GM18519 (cell line): ENCODE results near the gene SLC6A6.
"Not testable (repeated sequence)": the region's sequence is repeated elsewhere in the genome, so short reads cannot be mapped to it uniquely, and the experiment has no call there.

Experiments used
- ATAC-seq: cut with Tn5 transposase; IDR thresholded peaks from one replicate; pipeline ENCODE4 v1.9.1; 2021; ENCODE audit warnings: mild to moderate bottlenecking, moderate library complexity; ENCODE audit not compliant: unreplicated experiment, low FRiP score

SLC6A6 gene

DNA sequence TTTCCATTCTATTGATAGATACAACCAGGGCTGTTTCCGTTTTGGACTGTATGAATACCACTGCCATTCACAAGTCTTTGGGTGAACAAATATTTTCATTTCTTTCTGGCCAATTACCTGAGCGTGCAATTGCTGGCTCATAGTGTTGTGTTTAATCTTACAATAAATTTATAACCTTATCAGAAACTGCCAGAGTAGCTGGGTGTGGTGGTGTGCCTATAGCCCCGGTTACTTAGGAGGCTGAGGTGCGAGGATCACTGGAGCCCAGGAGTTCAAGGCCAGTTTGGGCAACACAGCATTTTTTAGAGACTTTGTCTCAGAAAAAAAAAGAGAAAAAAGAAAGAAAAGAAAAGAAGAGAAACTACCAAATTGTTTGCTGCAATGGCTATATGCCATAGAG is 5.4 kb upstream of the SLC6A6 start:
- ATAC-seq = no peak

DNA sequence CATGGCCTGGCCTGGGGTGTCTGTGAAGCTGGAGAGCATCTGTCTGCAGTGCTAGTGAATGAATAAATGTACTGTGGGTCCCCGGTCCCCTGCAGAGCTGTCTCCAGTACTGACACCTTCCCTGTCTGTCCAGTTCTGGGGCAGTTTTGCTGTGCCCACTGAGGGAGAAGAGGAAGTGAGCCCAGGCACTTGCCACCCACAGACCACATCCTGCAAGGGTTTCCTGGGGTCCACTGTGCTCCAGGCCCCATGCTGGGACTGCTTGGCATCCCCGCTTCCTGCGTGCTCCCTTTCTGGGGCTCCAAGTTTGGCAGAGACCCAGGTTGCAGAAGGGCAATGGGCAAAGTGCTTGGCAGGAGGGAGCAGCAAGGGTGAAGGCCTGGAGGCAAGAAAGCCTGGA is 4.9 kb upstream of the SLC6A6 start:
- no peak for ATAC-seq

DNA sequence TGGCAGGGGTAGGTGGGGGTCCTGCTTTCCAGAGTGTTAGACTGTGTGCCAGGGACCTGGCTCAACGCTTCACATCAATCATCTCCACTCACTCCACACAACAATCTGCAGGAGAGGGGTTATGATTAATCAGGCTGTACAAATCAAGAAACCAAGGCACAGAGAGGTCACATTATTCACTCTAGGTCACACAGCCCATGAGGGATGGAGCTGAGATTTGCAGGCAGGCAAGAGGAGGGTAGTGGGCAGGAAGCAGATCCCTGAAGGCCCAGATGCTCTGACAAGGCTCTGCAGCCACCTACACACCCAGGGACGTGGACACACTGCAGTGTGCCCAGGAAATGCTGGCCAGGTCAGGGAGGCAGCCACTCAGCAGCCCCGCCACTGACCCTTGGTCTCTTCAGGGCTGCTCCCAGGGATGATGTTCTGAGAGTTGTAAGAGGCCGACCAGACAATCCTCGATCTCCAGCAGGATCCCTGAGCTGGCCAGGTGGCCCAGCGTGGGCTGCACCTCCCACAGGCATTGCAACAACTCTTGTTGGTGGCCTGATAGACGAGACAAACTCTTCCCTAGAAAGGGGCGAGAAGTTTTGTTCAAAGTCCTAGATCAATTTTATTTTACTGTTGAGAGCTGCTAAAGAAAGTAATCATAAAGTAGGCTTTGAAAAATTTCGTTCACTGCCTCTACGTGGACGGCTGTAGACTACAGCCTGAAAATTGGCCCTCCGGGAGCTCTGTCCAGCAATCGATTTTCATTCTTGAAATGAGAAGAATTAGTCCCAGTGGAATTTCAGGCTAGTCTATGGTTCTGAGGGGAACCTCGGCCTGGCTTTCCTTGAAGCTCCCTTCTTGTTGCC is 4.2 kb upstream of the SLC6A6 start:
- ATAC-seq = no peak

DNA sequence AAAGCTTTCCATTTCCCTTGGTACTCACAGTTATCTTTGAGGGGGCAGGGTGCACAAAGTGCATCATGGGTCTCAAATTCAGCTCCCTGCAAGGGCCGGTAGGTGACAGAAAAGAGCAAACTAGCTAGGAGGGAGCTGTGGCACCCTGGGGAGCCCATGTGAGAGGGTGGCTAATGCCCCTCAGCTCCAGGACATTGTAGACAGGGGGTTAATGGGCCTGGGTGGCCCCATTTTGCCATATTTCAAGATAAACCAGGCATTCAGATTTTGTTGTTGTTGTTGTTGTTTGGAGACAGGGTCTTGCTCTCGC is 3.7 kb upstream of the SLC6A6 start:
- no peak for ATAC-seq

DNA sequence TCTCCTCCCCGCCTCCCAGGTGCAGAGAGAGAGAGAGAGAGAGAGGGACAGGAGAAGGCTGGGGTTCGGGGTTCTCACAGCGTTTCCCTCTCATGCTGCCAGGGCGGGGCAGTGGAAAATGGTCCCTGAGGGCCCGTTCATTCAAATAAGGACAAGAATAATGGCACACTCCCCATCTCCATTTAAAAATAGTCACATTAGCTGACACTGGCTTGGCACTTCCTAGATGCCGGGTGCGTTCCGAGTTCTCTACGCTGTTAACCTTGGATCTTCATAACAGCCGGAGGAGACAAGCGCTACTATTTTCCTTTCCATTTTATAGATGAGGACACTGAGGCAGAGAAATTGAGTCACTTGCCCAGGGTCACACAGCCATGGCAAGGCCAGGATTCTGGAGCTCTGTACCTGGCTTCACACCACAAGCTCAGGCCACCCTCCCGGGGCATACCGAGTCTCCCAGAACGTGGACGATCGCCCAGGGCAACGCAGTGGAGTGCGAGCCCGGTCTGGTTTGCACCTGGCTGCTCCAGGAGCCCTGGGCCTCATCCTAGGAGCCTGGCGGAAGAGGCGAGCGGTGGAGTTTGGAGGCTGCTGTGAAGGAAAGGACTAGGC is 608 bp upstream of the SLC6A6 start:
- no peak for ATAC-seq

DNA sequence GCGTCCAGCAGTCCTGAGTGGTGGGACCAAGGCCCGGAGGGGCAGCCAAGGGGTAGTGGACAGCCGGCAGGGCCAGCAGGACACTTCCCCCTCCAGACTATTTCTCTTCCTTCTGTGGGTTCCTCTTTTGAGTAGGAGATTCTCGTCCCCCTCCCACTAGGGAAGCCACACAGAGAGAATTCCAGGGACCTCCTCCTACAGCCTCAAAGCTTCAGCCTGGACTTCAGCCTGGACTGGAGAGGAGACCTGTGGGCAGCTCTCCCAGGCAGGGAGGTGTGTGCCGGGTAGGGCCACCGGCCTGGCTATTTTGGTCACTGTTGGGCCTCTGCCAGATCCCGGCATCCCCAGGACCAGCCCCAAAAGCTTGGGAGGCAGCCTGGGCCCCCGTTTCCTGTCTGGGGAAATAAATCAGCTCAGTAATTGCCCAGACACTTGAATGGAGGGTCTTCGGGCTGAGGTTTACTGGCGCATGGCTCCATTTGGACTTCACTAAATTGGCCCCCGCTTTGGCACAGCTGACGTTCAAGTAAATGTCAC is 1.3 kb downstream of the SLC6A6 start:
- no peak for ATAC-seq

DNA sequence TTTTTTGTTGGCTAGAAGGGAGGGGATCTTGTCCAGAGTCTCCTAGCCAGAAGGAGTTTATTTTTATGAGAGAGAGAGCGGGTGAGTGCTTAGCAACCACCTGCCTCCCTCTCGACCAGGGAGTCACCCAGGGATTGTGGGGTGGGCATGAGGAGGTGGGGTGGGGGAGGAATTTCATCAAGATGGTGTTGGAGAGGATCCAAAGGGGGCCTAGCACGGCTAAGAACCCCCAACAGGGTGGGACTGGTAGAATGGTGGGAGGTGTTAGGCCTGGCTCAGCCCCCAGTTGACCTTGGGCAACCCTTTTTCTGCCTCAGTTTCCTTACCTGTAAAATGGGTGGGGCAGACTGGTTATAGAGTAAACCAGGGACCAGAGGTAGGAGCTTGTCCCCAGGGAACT is 1.8 kb downstream of the SLC6A6 start:
- ATAC-seq = no peak

DNA sequence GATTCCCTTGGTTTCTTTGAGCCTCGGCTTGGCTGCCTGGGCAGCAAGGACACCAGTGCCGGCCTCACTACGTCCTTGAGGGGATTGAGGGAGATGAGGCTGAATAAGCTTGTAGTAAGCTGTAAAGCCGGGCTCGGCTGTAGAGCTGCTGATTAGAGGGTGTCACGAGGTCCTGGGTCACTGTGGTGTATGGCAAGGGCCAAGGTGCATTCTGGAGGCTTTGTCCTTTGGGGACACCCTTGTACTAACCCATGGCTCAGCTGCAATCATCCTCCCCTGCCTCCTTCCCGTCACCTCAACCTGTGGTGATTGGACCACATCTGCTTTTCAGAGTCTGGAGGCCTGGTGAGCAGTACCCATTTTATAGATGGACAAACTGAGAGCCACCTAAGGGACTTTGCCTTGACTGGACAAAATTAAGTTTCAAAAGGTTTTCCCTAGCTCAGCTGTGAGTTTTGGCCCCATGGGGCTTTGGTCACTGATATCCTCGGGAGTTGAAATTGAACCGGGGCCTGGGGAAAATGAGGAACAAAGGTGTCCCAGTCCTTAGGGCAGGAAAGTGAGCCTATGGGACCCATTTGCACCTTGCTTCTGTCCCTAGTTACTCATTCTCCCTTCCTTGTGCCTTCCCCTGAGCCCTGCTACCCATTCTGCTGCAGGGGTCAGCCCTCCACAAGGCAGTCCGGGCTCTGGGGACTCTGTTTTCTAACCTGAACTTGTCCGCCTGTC is 2.4 kb downstream of the SLC6A6 start:
- no peak for ATAC-seq

DNA sequence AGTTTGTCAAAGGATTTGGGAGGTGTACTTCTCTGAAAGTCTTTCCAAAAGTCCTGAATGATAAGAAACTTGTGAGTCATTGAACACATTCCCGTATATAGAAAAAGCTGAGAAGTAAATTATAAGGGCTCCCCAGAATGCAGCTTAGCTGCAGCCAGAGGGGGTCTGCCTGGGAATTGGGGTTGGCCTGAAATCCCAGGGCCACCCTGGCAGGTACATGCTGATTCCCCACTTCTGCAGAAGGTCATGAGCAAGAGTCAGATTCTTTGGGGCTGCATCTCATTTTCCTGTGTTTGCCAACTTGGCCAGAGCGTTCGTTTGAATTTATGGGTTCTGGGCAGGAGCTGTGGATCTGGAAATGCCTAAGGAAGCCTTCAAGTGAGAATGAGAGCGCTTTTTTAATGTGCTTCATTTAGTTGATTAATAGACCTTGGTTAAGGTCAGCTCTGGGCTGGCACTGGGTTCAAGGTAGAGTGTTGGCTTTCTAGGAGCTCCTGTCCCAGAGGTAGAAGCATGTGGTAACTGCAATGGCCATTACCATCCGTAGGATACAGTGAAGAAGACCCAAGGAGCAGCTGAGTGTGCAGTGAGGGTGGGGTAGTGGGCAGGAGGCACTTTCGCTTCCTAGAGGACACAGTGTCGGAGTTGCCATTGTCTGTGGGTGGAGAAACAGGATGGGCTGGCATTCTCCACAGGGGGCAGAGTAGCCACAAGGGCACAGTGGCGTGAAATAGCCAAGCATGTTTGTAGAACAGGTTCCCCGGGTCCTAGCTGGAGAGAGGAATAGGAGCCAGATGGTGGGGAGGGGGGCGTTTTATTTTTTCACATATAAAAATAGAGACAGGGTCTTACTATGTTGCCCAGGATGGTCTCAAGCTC is 3.2 kb downstream of the SLC6A6 start:
- ATAC-seq = no peak

DNA sequence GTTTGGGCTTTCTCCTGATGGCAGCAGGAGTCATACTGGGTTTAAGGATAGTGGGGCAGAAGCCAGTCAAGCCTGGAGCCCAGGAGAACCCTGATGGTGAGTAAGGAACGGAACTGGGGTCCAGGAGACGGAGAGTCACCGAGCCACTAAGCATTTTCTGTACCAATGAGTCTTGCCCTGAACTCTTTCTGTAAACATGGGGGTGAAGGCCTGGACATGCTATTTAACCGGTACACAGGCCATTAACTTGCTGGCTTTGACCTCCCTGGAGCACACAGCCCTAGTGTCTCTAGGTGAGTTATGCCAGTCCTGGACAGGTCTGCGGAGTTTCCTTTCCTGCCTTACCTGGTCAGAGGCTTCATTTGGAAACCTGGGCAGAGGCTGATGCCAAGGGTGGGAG is 3.9 kb downstream of the SLC6A6 start:
- ATAC-seq = no peak

DNA sequence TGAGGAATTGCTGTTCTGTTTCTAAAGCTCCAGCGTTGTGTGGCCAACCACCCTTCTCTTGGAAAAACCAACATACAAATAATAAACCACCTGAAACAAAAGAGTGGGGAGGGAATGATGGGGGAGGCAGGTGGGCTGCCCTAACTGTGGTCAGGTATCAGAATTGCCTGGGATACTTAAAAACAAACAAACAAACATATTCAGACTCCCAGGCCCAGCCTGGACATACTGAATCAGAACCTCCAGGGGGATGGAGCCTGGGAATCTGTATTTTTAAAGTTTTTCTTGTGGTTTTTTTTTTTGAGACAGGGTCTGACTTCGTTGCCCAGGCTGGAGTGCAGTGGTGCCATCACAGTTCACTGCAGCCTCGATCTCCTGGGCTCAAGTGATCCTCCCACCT is 4.4 kb downstream of the SLC6A6 start:
- ATAC-seq = no peak

DNA sequence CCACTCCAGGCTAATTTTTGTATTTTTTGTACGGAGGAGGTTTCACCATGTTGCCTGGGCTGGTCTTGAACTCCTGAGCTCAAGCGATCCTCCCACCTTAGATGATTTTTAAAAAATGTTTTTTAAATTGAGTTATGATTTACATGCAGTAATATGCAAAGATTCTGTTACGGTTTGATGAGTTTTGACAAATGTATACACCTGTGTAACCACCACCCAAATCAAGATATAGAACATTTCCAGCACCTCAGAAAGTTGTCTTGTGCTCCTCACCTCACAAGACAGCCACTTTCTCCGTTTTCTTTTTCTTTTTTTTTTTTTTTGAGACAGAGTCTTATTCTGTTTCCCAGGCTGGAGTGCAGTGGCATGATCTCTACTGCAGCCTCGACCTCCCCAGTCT is 4.8 kb downstream of the SLC6A6 start:
- no peak for ATAC-seq

DNA sequence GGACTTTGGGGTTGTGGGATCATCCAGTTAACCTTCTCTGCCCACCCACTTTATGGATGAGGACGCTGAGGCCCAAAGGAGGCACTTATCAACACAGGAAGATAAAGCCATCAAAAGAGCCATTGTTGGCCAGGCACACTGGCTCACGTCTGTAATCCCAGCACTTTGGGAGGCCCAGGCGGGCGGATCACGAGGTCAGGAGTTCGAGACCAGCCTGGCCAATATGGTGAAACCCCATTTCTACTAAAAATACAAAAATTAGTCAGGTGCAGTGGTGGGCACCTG is 7.3 kb downstream of the SLC6A6 start:
- not testable (repeated sequence) for ATAC-seq

DNA sequence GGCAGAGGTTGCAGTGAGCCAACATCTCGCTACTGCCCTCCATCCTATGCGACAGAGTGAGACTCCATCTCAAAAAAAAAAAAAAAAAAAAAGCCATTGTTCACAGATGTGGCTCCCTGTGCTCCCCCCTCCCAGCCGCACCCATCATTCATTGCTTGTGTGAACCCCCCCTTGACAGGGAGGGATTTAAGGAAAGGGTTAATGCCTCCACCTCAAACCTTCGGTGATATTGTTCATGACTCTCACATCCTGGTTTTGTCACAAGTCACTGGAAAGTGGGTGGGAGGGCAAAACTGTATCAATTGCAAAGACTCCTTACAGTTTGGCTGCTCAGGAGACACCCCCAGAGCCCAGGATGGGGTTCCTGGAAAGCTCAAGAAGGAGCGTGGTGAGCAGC is 7.7 kb downstream of the SLC6A6 start:
- ATAC-seq = no peak

DNA sequence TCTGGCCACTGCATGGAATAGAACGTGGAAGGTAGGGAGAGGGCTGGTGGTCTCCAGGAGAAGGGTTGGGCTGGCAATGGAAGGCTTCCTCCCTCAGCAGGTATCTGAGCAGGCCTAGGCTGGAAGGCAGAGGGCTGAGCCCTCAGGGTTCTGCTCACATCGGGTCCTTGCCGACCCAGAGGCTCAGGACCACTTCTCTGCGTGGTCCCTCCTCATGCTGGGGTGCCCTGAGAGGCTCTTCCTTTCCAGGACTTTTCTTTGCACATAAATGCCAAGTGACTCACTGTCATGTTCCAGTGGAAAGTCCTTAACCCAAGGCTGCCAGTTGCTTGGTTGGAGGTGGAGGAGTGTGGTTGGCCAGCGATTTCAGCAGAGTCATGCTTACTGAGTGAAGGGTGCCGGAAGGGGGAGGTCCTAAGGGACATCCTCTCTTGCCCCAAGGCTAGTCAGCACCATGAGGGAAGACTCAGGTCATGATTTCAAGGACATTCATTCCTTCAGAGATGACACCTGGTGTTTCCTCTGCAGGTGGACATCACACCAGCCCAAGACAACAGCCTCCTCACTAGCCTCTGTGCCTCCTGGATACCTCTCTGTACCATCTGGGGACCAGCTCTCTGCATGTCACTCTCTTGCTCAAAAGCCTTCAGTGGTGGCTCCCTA is 8.2 kb downstream of the SLC6A6 start:
- no peak for ATAC-seq

DNA sequence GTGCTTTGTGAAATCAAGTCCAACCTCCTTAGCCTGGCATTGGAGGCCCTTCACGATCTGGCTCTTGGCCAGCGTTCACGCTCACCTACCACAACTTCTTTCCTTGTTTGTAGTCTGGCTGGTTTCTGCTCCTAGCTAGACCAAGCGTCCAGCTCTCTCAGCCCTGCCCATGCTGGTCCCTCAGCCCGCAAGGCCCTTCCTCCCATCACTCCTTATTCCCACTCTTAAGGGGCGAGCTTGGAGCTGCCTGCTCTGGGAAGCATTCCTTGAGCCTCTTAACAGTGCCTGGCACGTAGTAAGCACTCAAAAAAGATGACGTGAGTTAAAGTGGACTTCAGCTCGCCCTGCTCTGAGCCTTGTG is 8.7 kb downstream of the SLC6A6 start:
- ATAC-seq = no peak

DNA sequence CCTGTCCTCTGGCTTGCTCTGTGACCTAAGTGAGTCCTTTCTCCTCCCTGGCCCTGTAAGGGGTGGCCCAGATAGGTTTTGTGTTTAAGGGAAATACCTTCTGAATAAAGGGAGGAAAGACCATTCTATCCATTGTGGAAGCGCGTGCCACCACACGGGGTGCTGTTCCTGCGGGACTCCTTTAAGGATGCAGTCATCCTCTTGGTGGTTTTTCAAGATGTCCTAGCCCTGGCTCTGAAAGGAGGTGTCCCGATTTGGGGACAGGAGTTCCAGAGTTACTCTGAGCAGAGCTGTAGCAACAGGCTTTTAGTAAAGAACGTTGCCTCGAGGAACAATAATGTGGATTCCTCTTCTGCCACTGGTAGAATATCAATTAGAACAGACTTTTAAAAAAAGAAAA is 9.6 kb downstream of the SLC6A6 start:
- no peak for ATAC-seq

DNA sequence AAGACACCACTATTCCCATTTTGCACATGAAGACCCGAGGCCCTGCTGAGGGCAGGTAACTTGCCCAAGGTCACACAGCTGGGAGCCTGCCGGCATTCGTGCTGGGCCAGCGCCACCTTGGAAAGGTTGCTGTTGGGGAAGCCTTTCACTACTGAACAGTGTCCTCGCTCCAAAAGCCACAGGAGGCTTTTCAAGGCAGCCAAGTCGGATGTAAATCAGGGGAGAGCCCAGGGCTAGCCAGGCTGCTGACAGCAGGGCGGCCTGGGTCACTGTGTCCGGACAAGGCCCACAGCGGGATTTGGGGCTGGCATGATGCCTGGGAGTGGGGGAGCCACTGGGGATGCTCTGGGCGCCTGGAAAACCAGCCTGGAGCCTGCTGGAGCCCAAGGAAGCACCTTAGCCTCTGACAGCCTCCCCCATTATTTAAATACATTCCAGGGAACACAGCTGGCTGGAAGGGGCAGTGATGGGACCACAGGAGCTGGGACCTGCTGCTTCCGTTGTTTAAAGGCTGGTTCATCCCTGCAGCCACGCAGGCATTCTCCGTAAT is 10.5 kb downstream of the SLC6A6 start:
- ATAC-seq = no peak

DNA sequence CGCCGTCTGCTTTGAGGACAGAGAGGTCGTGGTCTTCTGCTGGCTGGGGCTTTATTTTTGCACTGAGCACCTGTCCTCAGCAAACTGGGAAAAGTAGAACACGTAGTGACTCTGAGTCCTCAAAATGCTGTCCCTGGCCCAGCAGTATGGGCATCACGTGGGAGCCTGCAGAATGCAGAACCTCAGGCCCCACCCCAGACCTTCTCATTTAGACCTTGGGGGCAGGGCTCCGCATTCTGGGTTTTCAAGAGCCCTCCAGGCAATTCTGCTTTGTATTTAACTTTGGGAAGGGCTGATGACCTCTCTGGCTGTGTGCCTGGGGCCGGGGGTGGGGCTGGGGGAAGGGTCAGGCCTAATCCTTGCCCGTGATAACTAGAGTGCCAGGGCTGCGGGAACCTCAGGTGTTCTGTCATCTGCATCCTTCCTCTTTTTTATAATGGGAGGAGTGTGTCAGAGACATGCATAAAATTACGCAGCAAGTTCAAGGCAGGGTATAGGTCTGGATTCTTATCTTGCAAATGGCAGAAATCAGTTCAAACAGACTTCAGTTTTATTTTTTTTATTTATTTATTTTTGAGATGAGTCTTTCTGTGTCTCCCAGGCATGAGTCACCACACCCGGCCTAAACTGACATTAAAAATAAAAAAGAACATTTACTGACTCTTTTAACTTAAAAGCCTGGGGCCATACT is 11.1 kb downstream of the SLC6A6 start:
- no peak for ATAC-seq
